GM23338 (cell line): Measurements from ENCODE around the gene SLC13A5. TPM values are rescaled to one million over a fixed set of nuclear protein-coding genes. Genes with fewer than 3 reads are reported as not detected.

Source experiments
- ATAC-seq: fragments of 200-7000 bp; cut with Tn5 transposase; 3 replicates; pipeline ENCODE4 v1.9.1; 2020
- DNase-seq: peaks from one replicate; pipeline ENCODE4 v3.0.0-alpha.2; 2015; ENCODE audit warnings: low spot score
- H2AFZ ChIP-seq: fragments of 200-600 bp; sonication (generic); 2 replicates; pipeline ENCODE4 v1.8.0; 2016; ENCODE audit warnings: antibody characterized with exemption, mild to moderate bottlenecking, moderate library complexity
- H3F3A ChIP-seq: fragments of 200-600 bp; sonication (generic); replicated peaks from 2 replicates; pipeline ENCODE4 v1.8.0; 2017; ENCODE audit warnings: antibody characterized with exemption, mixed run types, low read depth
- H3K27ac ChIP-seq: fragments of 200-600 bp; sonication (generic); 2 replicates; pipeline ENCODE4 v1.6.1; 2016; ENCODE audit warnings: low read depth
- H3K27me3 ChIP-seq: fragments of 200-600 bp; sonication (generic); 2 replicates; pipeline ENCODE4 v1.8.0; 2016; ENCODE audit warnings: mild to moderate bottlenecking, mixed run types, moderate library complexity; ENCODE audit not compliant: insufficient read depth
- H3K36me3 ChIP-seq: fragments of 200-600 bp; sonication (generic); 2 replicates; pipeline ENCODE4 v1.8.0; 2016; ENCODE audit warnings: mild to moderate bottlenecking; ENCODE audit not compliant: insufficient read depth
- H3K4me1 ChIP-seq: fragments of 200-600 bp; sonication (generic); 2 replicates; pipeline ENCODE4 v1.8.0; 2016; ENCODE audit warnings: mild to moderate bottlenecking, moderate library complexity; ENCODE audit not compliant: insufficient read depth
- H3K4me2 ChIP-seq: fragments of 200-600 bp; sonication (generic); 2 replicates; pipeline ENCODE4 v1.7.1; 2017; ENCODE audit warnings: mixed run types
- H3K4me3 ChIP-seq: fragments of 200-600 bp; sonication (generic); 2 replicates; pipeline ENCODE4 v1.6.1; 2016; ENCODE audit warnings: mixed run types
- H3K79me2 ChIP-seq: fragments of 200-600 bp; sonication (generic); replicated peaks from 2 replicates; pipeline ENCODE4 v1.8.0; 2017; ENCODE audit warnings: mild to moderate bottlenecking; ENCODE audit not compliant: insufficient read depth
- H3K9me2 ChIP-seq: fragments of 200-600 bp; sonication (generic); 2 replicates; pipeline ENCODE4 v1.8.0; 2017; ENCODE audit not compliant: insufficient read depth
- H4K20me1 ChIP-seq: fragments of 200-600 bp; sonication (generic); replicated peaks from 2 replicates; pipeline ENCODE4 v1.8.0; 2017; ENCODE audit warnings: mild to moderate bottlenecking; ENCODE audit not compliant: insufficient read depth
- H3K27ac Mint-ChIP-seq: 2 replicates; pipeline ENCODE4 v1.8.0; 2020; ENCODE audit warnings: inconsistent platforms, mild to moderate bottlenecking, moderate library complexity, mixed read lengths
- H3K27me3 Mint-ChIP-seq: 3 replicates; pipeline ENCODE4 v1.8.0; 2022; ENCODE audit warnings: low read depth, mild to moderate bottlenecking, moderate library complexity, mixed read lengths, inconsistent platforms; ENCODE audit not compliant: insufficient read depth, poor library complexity
- H3K36me3 Mint-ChIP-seq: 3 replicates; pipeline ENCODE4 v1.8.0; 2021; ENCODE audit warnings: low read depth, mild to moderate bottlenecking, inconsistent platforms, moderate library complexity, mixed read lengths
- H3K4me1 Mint-ChIP-seq: 3 replicates; pipeline ENCODE4 v1.8.0; 2020; ENCODE audit warnings: mild to moderate bottlenecking, inconsistent platforms, mixed read lengths
- H3K4me3 Mint-ChIP-seq: 3 replicates; pipeline ENCODE4 v1.8.0; 2021; ENCODE audit warnings: moderate library complexity, mild to moderate bottlenecking, inconsistent platforms, mixed read lengths
- H3K9me3 Mint-ChIP-seq: 3 replicates; pipeline ENCODE4 v1.8.0; 2020; ENCODE audit warnings: moderate library complexity, mild to moderate bottlenecking, inconsistent platforms, mixed read lengths
- CREB1 ChIP-seq: fragments of 250-450 bp; sonication (Bioruptor Pico); IDR thresholded peaks from 2 replicates; pipeline ENCODE4 v1.5.0; 2020; ENCODE audit warnings: low read depth, mild to moderate bottlenecking, moderate library complexity
- EZH2 ChIP-seq: fragments of 200-600 bp; sonication (generic); IDR thresholded peaks from one replicate; pipeline ENCODE4 v1.8.0; 2017; ENCODE audit warnings: antibody characterized with exemption, mild to moderate bottlenecking, low read depth; ENCODE audit not compliant: unreplicated experiment
- EZH2phosphoT487 ChIP-seq: fragments of 200-600 bp; sonication (generic); IDR thresholded peaks from one replicate; pipeline ENCODE4 v1.8.1; 2018; ENCODE audit warnings: antibody characterized with exemption; ENCODE audit not compliant: unreplicated experiment
- JUNB ChIP-seq: IDR thresholded peaks from one replicate; pipeline ENCODE4 v1.6.1; 2016; ENCODE audit warnings: antibody characterized with exemption; ENCODE audit not compliant: unreplicated experiment
- NANOG ChIP-seq: IDR thresholded peaks from 2 replicates; pipeline ENCODE4 v1.6.1; 2016; ENCODE audit warnings: antibody characterized with exemption, borderline replicate concordance
- POLR2AphosphoS5 ChIP-seq: IDR thresholded peaks from 2 replicates; pipeline ENCODE4 v1.6.1; 2016; ENCODE audit warnings: antibody characterized with exemption, low read depth
- STAT1 ChIP-seq: IDR thresholded peaks from one replicate; pipeline ENCODE4 v1.6.1; 2016; ENCODE audit warnings: antibody characterized with exemption; ENCODE audit not compliant: unreplicated experiment
- ZNF114 ChIP-seq: fragments of 250-450 bp; sonication (Bioruptor Pico); IDR thresholded peaks from 2 replicates; pipeline ENCODE4 v1.5.0; 2020; ENCODE audit warnings: mild to moderate bottlenecking, moderate library complexity
- ZNF331 ChIP-seq: fragments of 250-450 bp; sonication (Bioruptor Pico); IDR thresholded peaks from 2 replicates; pipeline ENCODE4 v1.5.0; 2020; ENCODE audit warnings: low read depth, mild to moderate bottlenecking, moderate library complexity
- polyA plus RNA-seq: library from polyadenylated mRNA; unstranded; fragments of >200 nt; fragmentation: Nextera tagmentation; extraction: Ambion mirVana; gene quantifications from 2 replicates; pipeline ENCODE4 v1.2.1, GENCODE V29; 2016
- total RNA-seq: library from RNA; depleted of rRNA; stranded (reverse); fragments of >200 nt; shearing (Covaris generic); gene quantifications from 2 replicates; pipeline ENCODE4 v1.2.3, GENCODE V29; 2014
- TF ChIP-seq, protein P1 (sequence below): IDR thresholded peaks from one replicate; pipeline ENCODE4 v1.6.1; 2018; ENCODE audit warnings: antibody characterized with exemption; ENCODE audit not compliant: unreplicated experiment
- TF ChIP-seq, protein P2 (sequence below): fragments of 250-450 bp; sonication (Bioruptor Pico); IDR thresholded peaks from 2 replicates; pipeline ENCODE4 v1.5.0; 2020; ENCODE audit warnings: mild to moderate bottlenecking, moderate library complexity
- TF ChIP-seq, protein P3 (sequence below): IDR thresholded peaks from 2 replicates; pipeline ENCODE4 v1.6.1; 2016; ENCODE audit warnings: antibody characterized with exemption
- TF ChIP-seq, protein P4 (sequence below), 2 experiments: fragments of 200-600 bp in 1 of 2; sonication (generic) in 1 of 2; conservative IDR thresholded peaks; 2 replicates each; pipeline versions ENCODE4 v1.5.1 to v1.6.1; 2016 to 2017; ENCODE audit warnings: antibody characterized with exemption in 2 of 2, low read depth in 2 of 2, mild to moderate bottlenecking in 2 of 2, moderate library complexity in 1 of 2

The SLC13A5 gene
- total and polyA plus RNA-seq, 2 experiments from 2014 or later: 1.2 to 2.3 TPM

DNA sequence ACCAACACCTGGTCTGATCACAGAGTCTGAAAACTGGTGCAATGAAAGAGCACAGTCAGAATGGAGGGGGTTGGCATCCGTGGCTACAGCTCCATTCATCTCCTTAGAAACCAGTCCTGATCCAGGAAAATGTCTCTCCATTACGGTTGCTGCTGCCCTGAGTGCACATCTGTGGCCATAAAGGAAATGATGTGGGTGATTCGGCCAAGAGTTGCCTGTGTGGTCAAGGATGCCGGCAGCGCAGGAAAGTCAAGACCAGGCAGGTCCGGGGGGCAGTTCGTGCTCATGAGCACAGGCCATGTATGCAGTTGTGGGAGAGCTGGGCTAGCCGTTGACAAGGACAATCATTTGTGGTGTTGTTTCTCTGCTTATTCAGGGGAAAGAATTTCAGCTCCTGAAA lies 48.6 kb upstream of the SLC13A5 start:
- H3K27ac ChIP-seq: no peak overlapping the region
- H3F3A ChIP-seq: no peaks in the 10 kb centered on the region
- no peaks in the 10 kb centered on the region for H3K27me3 ChIP-seq
- no peaks in the 10 kb centered on the region; the same call in 1 of the 2 replicates for H3K9me2 ChIP-seq
- no peaks in the 10 kb centered on the region for H3K79me2 ChIP-seq
- no peak for ATAC-seq
- Mint-ChIP-seq H3K27me3 (peaks cover 14% of the 10 kb centered on the region), H3K4me3 (no peak overlapping the region), H3K9me3 (0 out of 3 replicates have a peak, but pooled peaks cover 4% of the 10 kb centered on the region), H3K36me3 (no peaks in the 10 kb centered on the region), H3K27ac (no peak overlapping the region), H3K4me1 (peaks cover 6% of the 10 kb centered on the region; the same call in 2 of the 3 replicates)
- H2AFZ ChIP-seq: no peak overlapping the region
- no peaks in the 10 kb centered on the region for H4K20me1 ChIP-seq
- no peak overlapping the region for H3K4me3 ChIP-seq
- H3K36me3 ChIP-seq: no peaks in the 10 kb centered on the region
- no peak for TF ChIP-seq EZH2
- TF ChIP-seq CREB1 (CRISPR knock-in tag): no peak
- no peak for TF ChIP-seq ZNF114
- no peak for TF ChIP-seq EZH2phosphoT487
- TF ChIP-seq, protein P1, sequence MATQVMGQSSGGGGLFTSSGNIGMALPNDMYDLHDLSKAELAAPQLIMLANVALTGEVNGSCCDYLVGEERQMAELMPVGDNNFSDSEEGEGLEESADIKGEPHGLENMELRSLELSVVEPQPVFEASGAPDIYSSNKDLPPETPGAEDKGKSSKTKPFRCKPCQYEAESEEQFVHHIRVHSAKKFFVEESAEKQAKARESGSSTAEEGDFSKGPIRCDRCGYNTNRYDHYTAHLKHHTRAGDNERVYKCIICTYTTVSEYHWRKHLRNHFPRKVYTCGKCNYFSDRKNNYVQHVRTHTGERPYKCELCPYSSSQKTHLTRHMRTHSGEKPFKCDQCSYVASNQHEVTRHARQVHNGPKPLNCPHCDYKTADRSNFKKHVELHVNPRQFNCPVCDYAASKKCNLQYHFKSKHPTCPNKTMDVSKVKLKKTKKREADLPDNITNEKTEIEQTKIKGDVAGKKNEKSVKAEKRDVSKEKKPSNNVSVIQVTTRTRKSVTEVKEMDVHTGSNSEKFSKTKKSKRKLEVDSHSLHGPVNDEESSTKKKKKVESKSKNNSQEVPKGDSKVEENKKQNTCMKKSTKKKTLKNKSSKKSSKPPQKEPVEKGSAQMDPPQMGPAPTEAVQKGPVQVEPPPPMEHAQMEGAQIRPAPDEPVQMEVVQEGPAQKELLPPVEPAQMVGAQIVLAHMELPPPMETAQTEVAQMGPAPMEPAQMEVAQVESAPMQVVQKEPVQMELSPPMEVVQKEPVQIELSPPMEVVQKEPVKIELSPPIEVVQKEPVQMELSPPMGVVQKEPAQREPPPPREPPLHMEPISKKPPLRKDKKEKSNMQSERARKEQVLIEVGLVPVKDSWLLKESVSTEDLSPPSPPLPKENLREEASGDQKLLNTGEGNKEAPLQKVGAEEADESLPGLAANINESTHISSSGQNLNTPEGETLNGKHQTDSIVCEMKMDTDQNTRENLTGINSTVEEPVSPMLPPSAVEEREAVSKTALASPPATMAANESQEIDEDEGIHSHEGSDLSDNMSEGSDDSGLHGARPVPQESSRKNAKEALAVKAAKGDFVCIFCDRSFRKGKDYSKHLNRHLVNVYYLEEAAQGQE: no peak
- no peak for TF ChIP-seq JUNB
- no peak for TF ChIP-seq STAT1
- TF ChIP-seq, protein P2, sequence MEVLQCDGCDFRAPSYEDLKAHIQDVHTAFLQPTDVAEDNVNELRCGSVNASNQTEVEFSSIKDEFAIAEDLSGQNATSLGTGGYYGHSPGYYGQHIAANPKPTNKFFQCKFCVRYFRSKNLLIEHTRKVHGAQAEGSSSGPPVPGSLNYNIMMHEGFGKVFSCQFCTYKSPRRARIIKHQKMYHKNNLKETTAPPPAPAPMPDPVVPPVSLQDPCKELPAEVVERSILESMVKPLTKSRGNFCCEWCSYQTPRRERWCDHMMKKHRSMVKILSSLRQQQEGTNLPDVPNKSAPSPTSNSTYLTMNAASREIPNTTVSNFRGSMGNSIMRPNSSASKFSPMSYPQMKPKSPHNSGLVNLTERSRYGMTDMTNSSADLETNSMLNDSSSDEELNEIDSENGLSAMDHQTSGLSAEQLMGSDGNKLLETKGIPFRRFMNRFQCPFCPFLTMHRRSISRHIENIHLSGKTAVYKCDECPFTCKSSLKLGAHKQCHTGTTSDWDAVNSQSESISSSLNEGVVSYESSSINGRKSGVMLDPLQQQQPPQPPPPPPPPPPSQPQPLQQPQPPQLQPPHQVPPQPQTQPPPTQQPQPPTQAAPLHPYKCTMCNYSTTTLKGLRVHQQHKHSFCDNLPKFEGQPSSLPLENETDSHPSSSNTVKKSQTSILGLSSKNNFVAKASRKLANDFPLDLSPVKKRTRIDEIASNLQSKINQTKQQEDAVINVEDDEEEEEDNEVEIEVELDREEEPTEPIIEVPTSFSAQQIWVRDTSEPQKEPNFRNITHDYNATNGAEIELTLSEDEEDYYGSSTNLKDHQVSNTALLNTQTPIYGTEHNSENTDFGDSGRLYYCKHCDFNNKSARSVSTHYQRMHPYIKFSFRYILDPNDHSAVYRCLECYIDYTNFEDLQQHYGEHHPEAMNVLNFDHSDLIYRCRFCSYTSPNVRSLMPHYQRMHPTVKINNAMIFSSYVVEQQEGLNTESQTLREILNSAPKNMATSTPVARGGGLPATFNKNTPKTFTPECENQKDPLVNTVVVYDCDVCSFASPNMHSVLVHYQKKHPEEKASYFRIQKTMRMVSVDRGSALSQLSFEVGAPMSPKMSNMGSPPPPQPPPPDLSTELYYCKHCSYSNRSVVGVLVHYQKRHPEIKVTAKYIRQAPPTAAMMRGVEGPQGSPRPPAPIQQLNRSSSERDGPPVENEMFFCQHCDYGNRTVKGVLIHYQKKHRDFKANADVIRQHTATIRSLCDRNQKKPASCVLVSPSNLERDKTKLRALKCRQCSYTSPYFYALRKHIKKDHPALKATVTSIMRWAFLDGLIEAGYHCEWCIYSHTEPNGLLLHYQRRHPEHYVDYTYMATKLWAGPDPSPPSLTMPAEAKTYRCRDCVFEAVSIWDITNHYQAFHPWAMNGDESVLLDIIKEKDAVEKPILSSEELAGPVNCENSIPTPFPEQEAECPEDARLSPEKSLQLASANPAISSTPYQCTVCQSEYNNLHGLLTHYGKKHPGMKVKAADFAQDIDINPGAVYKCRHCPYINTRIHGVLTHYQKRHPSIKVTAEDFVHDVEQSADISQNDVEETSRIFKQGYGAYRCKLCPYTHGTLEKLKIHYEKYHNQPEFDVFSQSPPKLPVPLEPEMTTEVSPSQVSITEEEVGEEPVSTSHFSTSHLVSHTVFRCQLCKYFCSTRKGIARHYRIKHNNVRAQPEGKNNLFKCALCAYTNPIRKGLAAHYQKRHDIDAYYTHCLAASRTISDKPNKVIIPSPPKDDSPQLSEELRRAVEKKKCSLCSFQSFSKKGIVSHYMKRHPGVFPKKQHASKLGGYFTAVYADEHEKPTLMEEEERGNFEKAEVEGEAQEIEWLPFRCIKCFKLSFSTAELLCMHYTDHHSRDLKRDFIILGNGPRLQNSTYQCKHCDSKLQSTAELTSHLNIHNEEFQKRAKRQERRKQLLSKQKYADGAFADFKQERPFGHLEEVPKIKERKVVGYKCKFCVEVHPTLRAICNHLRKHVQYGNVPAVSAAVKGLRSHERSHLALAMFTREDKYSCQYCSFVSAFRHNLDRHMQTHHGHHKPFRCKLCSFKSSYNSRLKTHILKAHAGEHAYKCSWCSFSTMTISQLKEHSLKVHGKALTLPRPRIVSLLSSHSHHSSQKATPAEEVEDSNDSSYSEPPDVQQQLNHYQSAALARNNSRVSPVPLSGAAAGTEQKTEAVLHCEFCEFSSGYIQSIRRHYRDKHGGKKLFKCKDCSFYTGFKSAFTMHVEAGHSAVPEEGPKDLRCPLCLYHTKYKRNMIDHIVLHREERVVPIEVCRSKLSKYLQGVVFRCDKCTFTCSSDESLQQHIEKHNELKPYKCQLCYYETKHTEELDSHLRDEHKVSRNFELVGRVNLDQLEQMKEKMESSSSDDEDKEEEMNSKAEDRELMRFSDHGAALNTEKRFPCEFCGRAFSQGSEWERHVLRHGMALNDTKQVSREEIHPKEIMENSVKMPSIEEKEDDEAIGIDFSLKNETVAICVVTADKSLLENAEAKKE (CRISPR knock-in tag): no peak
- TF ChIP-seq POLR2AphosphoS5: no peak
- TF ChIP-seq NANOG: no peak
- no peak for TF ChIP-seq ZNF331 (CRISPR knock-in tag)
- TF ChIP-seq, protein P3, sequence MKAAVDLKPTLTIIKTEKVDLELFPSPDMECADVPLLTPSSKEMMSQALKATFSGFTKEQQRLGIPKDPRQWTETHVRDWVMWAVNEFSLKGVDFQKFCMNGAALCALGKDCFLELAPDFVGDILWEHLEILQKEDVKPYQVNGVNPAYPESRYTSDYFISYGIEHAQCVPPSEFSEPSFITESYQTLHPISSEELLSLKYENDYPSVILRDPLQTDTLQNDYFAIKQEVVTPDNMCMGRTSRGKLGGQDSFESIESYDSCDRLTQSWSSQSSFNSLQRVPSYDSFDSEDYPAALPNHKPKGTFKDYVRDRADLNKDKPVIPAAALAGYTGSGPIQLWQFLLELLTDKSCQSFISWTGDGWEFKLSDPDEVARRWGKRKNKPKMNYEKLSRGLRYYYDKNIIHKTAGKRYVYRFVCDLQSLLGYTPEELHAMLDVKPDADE: no peak
- TF ChIP-seq, protein P4, sequence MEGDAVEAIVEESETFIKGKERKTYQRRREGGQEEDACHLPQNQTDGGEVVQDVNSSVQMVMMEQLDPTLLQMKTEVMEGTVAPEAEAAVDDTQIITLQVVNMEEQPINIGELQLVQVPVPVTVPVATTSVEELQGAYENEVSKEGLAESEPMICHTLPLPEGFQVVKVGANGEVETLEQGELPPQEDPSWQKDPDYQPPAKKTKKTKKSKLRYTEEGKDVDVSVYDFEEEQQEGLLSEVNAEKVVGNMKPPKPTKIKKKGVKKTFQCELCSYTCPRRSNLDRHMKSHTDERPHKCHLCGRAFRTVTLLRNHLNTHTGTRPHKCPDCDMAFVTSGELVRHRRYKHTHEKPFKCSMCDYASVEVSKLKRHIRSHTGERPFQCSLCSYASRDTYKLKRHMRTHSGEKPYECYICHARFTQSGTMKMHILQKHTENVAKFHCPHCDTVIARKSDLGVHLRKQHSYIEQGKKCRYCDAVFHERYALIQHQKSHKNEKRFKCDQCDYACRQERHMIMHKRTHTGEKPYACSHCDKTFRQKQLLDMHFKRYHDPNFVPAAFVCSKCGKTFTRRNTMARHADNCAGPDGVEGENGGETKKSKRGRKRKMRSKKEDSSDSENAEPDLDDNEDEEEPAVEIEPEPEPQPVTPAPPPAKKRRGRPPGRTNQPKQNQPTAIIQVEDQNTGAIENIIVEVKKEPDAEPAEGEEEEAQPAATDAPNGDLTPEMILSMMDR (conservative IDR thresholded peaks at IDR 0.05; ENCODE audit: low read depth in 2 of 2): no peak
- H3K4me1 ChIP-seq: 0 out of 2 replicates have a peak, but pooled peaks cover 4% of the 10 kb centered on the region
- DNase-seq: no peak
- H3K4me2 ChIP-seq: no peak overlapping the region
